NB4 (cell line): ENCODE results near the gene UST.

Experiments used
- MYC ChIP-seq: IDR thresholded peaks from 2 replicates; pipeline ENCODE4 v1.6.1; 2011; ENCODE audit warnings: low read depth, low read length
- POLR2A ChIP-seq: IDR thresholded peaks from 2 replicates; pipeline ENCODE4 v1.6.1; 2011; ENCODE audit warnings: mild to moderate bottlenecking; ENCODE audit not compliant: insufficient read length; ENCODE audit errors: extremely low read depth
- TF ChIP-seq, protein P1 (sequence below): IDR thresholded peaks from one replicate; pipeline ENCODE4 v1.5.1; 2012; ENCODE audit warnings: low read depth, low read length

- TF ChIP-seq, protein P1, sequence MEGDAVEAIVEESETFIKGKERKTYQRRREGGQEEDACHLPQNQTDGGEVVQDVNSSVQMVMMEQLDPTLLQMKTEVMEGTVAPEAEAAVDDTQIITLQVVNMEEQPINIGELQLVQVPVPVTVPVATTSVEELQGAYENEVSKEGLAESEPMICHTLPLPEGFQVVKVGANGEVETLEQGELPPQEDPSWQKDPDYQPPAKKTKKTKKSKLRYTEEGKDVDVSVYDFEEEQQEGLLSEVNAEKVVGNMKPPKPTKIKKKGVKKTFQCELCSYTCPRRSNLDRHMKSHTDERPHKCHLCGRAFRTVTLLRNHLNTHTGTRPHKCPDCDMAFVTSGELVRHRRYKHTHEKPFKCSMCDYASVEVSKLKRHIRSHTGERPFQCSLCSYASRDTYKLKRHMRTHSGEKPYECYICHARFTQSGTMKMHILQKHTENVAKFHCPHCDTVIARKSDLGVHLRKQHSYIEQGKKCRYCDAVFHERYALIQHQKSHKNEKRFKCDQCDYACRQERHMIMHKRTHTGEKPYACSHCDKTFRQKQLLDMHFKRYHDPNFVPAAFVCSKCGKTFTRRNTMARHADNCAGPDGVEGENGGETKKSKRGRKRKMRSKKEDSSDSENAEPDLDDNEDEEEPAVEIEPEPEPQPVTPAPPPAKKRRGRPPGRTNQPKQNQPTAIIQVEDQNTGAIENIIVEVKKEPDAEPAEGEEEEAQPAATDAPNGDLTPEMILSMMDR = no peak
- no peak for TF ChIP-seq POLR2A
- no peak for TF ChIP-seq MYC
These were observed 243.6 kb downstream of the UST start for GRCh38 chr6:148990403-148990802.
